Tibial nerve (tissue), 4 donors: ENCODE measurements around the gene DNAAF5. TPM values are rescaled to one million over a fixed set of nuclear protein-coding genes. Genes with fewer than 3 reads are reported as not detected.

ENCODE experiments used
- DNase-seq, 2 donors: peaks; one replicate each; pipeline ENCODE4 v3.0.0-alpha.2; 2019; ENCODE audit warnings: low spot score in 2 of 2
- H3K27ac ChIP-seq, 4 donors: fragments of 200-600 bp; sonication (generic) in 3 of 4; one replicate each; pipeline ENCODE4 v1.5.1; 2017 to 2019; ENCODE audit warnings: mild to moderate bottlenecking in 1 of 4
- H3K27me3 ChIP-seq, 2 donors: fragments of 200-600 bp; sonication (generic) in 1 of 2; one replicate each; pipeline versions ENCODE4 v1.5.1 to v1.6.0; 2017 to 2019
- H3K36me3 ChIP-seq, 3 donors: fragments of 200-600 bp; sonication (generic); one replicate each; pipeline ENCODE4 v1.5.1; 2018 to 2019
- H3K4me1 ChIP-seq, 4 donors: fragments of 200-600 bp; sonication (generic) in 3 of 4; one replicate each; pipeline ENCODE4 v1.5.1; 2017 to 2019
- H3K4me3 ChIP-seq, 4 donors: fragments of 200-600 bp; sonication (generic) in 3 of 4; one replicate each; pipeline ENCODE4 v1.5.1; 2017 to 2019; ENCODE audit warnings: mild to moderate bottlenecking in 1 of 4, moderate library complexity in 1 of 4
- H3K9me3 ChIP-seq, 4 donors: fragments of 200-600 bp; sonication (generic) in 3 of 4; one replicate each; pipeline ENCODE4 v1.5.1; 2017 to 2019
- EP300 ChIP-seq, 2 donors: sonication (generic); formaldehyde crosslinking; IDR thresholded peaks; one replicate each; pipeline ENCODE4 v1.6.1; 2017; ENCODE audit warnings: antibody characterized with exemption in 2 of 2, mild to moderate bottlenecking in 1 of 2
- POLR2A ChIP-seq, 2 donors: fragments of 450-650 bp; IDR thresholded peaks; one replicate each; pipeline ENCODE4 v1.6.1; 2017; ENCODE audit warnings: antibody characterized with exemption in 2 of 2, mild to moderate bottlenecking in 2 of 2, moderate library complexity in 2 of 2
- WGBS, 2 donors: methylation state at CpG; one replicate each; pipeline ENCODE4 v1.1.5; 2018; 5-methylcytosine and 5-hydroxymethylcytosine counted together
- total RNA-seq, 4 donors: library from RNA; depleted of rRNA; stranded (reverse); fragments of >200 nt; gene quantifications; one replicate each; pipeline ENCODE4 v1.1.0, GENCODE V29; 2016
- TF ChIP-seq, protein P1 (sequence below), 5 experiments: fragments of 200-600 bp in 3 of 5; fragments of 450-650 bp in 2 of 5; sonication (generic) in 3 of 5; IDR thresholded peaks; one replicate each; pipeline ENCODE4 v1.5.1; 2016 to 2019; ENCODE audit warnings: antibody characterized with exemption in 5 of 5, mild to moderate bottlenecking in 3 of 5, moderate library complexity in 2 of 5

The DNAAF5 gene
- total RNA-seq, 4 donors from 2014 or later, result 26.0 to 56.7 (median 41.6) TPM

DNA sequence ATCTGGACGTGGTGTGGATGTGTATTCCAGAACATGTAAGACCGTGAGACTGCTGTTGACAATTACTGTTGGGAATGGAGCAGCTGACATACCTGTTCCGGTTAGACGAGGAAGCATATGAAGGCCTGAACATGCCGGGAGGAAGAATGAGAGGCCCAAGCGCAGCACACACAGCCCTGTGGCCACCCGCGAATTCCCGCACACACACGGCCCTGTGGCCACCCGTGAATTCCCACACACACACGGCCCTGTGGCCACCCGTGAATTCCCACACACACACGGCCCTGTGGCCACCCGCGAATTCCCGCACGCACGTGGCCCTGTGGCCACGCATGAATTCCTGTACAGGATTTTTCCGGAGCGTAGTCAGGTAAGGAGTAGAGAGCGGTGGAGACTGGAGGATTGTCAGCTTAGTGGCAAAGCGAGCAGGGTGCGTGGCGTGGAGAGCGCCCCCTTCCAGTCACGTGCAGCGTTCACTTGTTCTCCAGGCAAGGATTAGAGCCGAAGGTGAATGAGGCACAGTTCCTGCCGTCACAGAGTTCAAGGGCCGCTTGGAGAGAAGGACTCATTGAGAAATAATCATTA lies 96.3 kb downstream of the DNAAF5 start:
- DNase-seq, result no peak
- 88% methylated on average over 31 to 32 of the region's 32 CpGs for WGBS, 2 donors
- TF ChIP-seq POLR2A (IDR thresholded peaks at IDR 0.05) (no peak), EP300 (IDR thresholded peaks at IDR 0.05) (no peak)
- TF ChIP-seq, protein P1, sequence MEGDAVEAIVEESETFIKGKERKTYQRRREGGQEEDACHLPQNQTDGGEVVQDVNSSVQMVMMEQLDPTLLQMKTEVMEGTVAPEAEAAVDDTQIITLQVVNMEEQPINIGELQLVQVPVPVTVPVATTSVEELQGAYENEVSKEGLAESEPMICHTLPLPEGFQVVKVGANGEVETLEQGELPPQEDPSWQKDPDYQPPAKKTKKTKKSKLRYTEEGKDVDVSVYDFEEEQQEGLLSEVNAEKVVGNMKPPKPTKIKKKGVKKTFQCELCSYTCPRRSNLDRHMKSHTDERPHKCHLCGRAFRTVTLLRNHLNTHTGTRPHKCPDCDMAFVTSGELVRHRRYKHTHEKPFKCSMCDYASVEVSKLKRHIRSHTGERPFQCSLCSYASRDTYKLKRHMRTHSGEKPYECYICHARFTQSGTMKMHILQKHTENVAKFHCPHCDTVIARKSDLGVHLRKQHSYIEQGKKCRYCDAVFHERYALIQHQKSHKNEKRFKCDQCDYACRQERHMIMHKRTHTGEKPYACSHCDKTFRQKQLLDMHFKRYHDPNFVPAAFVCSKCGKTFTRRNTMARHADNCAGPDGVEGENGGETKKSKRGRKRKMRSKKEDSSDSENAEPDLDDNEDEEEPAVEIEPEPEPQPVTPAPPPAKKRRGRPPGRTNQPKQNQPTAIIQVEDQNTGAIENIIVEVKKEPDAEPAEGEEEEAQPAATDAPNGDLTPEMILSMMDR (IDR thresholded peaks at IDR 0.05), result no peak
- Histone ChIP-seq H3K9me3 (no peaks in the 10 kb centered on the region), H3K36me3 (peaks cover 0 to 11% (median 4%) of the 10 kb centered on the region in 3 donors), H3K4me1 (peaks cover 0 to 85% (median 23%) of the 10 kb centered on the region in 4 donors), H3K4me3 (no peak overlapping the region), H3K27me3 (no peaks in the 10 kb centered on the region), H3K27ac (no peak overlapping the region)

DNA sequence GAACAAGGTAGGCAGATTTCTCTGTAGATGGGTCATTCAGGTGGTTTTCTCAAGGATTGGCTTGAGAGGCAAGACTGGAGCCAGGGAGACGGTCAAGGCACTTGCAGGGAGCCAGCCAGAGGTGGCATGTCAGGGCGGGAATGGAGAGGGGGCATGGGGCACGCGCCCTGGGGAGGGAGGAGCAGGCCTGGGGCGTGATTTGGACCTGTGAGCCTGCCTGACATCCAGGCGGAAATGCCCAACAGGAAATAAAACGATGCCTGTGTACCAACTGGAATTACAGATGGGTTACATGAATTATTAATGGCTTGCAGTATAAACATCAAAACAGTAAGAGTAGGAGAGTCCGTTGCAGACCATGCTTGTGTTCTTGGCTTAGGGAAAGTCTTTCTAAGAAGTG lies 97.2 kb downstream of the DNAAF5 start:
- 72 to 82% methylated on average over 8 of the region's 8 CpGs for WGBS, 2 donors
- Histone ChIP-seq H3K27ac (peak overlapping the region in 1 of 4 donors; percentile 78), H3K4me1 (peaks cover 0 to 76% (median 20%) of the 10 kb centered on the region in 4 donors), H3K9me3 (no peaks in the 10 kb centered on the region), H3K36me3 (peaks cover 0 to 11% (median 4%) of the 10 kb centered on the region in 3 donors), H3K27me3 (no peaks in the 10 kb centered on the region), H3K4me3 (no peak overlapping the region)
- DNase-seq, result no peak
- no peak for TF ChIP-seq POLR2A (IDR thresholded peaks at IDR 0.05)

DNA sequence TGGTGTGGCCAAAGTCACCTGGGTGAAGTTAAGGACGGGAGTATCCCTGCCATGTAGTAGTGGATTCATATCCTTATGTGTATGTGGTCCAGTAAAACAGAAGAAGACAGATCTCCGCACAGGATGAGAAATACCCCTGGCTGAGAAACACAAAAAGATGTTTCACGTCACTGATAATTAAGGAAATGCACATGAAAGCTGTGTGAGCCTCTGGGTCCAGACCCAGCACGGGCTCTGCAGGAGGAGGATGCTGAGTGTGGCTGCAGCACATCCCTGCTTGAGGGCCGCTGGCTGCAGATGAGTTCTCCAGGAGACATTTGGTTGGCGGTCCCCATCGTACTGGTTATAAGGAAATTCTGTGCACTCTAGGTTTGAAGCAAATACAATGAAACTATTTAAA lies 97.6 kb downstream of the DNAAF5 start:
- Histone ChIP-seq H3K9me3 (no peaks in the 10 kb centered on the region), H3K27me3 (no peaks in the 10 kb centered on the region), H3K4me3 (no peak overlapping the region), H3K4me1 (peaks cover 0 to 76% (median 20%) of the 10 kb centered on the region in 4 donors), H3K27ac (peak overlapping the region in 2 of 4 donors; percentile 78 to 84), H3K36me3 (peaks cover 0 to 11% (median 4%) of the 10 kb centered on the region in 3 donors)
- DNase-seq, result no peak
- TF ChIP-seq POLR2A (IDR thresholded peaks at IDR 0.05) (no peak), EP300 (IDR thresholded peaks at IDR 0.05) (no peak)
- TF ChIP-seq, protein P1 (IDR thresholded peaks at IDR 0.05), result no peak
- WGBS, 2 donors, result 74 to 75% methylated on average over 7 of the region's 7 CpGs

DNA sequence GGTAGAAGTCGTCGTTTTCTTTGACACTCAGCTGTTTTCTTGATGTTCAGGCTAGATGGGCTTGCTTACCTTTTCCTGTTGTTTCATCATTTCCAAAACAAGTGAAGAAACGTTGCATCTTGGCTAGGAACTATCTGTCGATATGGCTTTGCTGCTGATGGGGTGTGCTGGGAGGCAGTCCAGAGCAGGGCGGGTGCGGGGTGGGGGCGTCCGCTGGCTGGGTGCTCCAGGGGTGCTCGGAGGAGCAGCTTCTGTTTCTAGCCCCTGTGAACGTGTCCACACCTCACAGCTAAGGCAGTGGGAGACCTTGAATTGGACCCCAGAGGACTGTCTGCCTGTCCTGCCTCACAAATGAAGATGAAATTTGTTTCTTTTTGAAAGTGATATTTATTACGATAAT lies 98.2 kb downstream of the DNAAF5 start:
- Histone ChIP-seq H3K27me3 (no peaks in the 10 kb centered on the region), H3K9me3 (no peaks in the 10 kb centered on the region), H3K36me3 (peaks cover 0 to 11% (median 4%) of the 10 kb centered on the region in 3 donors), H3K27ac (peak overlapping the region in 2 of 4 donors; percentile 78 to 84), H3K4me1 (peaks cover 0 to 75% (median 20%) of the 10 kb centered on the region in 4 donors), H3K4me3 (peak overlapping the region in 2 of 4 donors; percentile 3 to 23)
- DNase-seq, result no peak
- TF ChIP-seq EP300 (IDR thresholded peaks at IDR 0.05) (no peak), POLR2A (IDR thresholded peaks at IDR 0.05) (no peak)
- TF ChIP-seq, protein P1 (IDR thresholded peaks at IDR 0.05), result no peak
- 64 to 73% methylated on average over 11 of the region's 11 CpGs for WGBS, 2 donors

DNA sequence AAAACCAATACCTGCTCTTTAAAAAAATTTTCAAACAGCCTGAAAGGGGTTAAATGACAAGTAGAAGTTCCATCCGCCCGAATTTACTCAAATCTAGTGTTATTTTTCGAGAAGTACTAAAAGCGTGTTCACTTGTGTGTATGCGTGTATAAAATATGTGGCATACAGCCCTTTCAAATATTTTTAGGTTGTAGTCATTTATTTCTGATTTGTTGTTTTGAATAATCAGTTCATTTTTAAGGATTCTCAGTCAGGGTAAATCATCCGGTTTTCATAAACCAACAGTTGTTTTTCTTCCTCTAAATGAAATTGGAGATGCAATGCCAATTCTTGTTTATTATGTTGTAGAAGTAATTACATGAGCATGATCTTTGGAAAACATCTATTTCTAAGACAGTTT lies 98.9 kb downstream of the DNAAF5 start:
- WGBS, 2 donors, result 27 to 33% methylated on average over 6 of the region's 6 CpGs
- H3K36me3 ChIP-seq, result peaks cover 0 to 11% (median 4%) of the 10 kb centered on the region in 3 donors
- H3K4me3 ChIP-seq, result peak overlapping the region in 1 of 4 donors; percentile 23
- H3K4me1 ChIP-seq, result peaks cover 0 to 75% (median 20%) of the 10 kb centered on the region in 4 donors
- H3K27ac ChIP-seq, result peak overlapping the region in 3 of 4 donors; percentile 31 to 84 (median 78)
- TF ChIP-seq, protein P1 (IDR thresholded peaks at IDR 0.05), result no peak
- TF ChIP-seq EP300 (IDR thresholded peaks at IDR 0.05) (no peak), POLR2A (IDR thresholded peaks at IDR 0.05) (no peak)
- no peak for DNase-seq
- H3K27me3 ChIP-seq, result no peaks in the 10 kb centered on the region
- no peaks in the 10 kb centered on the region for H3K9me3 ChIP-seq
